Stimulated activated naive CD8-positive, alpha-beta T cell treated with anti-CD3 and anti-CD28 coated beads, Interleukin-15, amount 100 ng/mL, for 72 hours (primary cell): ENCODE data around the gene ACTR1A.

ENCODE experiments used
- ATAC-seq: fragments of 150-1000 bp; cut with Tn5 transposase; 2 replicates; pipeline ENCODE4 v1.10.0; 2021; ENCODE audit warnings: mild to moderate bottlenecking, moderate library complexity
- DNase-seq, 2 donors: peaks; one replicate each; pipeline ENCODE4 v3.0.0; 2021 to 2022
- H3K27ac Mint-ChIP-seq, 2 donors: one replicate each; pipeline ENCODE4 v1.8.0; 2022; ENCODE audit warnings: mild to moderate bottlenecking in 2 of 2, mixed read lengths in 2 of 2, moderate library complexity in 2 of 2
- H3K27me3 Mint-ChIP-seq: one replicate; pipeline ENCODE4 v1.8.0; 2022; ENCODE audit warnings: mixed read lengths
- H3K4me1 Mint-ChIP-seq: one replicate; pipeline ENCODE4 v1.8.0; 2022; ENCODE audit warnings: mild to moderate bottlenecking, mixed read lengths
- H3K4me3 Mint-ChIP-seq, 2 donors: one replicate each; pipeline ENCODE4 v1.8.0; 2022; ENCODE audit warnings: mild to moderate bottlenecking in 2 of 2, mixed read lengths in 2 of 2, moderate library complexity in 1 of 2
- H3K9me3 Mint-ChIP-seq, 2 donors: one replicate each; pipeline ENCODE4 v1.8.0; 2022; ENCODE audit warnings: mixed read lengths in 2 of 2

Gene ACTR1A

DNA sequence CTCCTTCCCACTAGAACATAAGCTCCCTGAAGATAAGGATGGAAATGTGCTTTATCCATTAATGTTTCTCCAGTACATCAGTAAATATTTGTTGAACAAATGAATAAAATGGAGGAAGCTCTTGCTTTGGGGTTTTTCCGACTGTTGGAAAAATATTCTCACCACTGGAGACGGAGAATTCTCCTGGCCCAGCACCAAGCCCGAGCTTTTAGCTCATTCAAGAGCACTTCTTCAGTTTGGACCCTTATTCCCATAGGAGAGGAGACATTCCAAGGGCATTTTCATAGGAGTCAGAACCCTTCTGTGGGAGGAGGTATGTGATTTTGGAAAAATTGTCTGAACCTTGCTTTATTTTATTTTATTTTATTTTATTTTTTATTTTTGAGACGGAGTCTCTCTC, 22.2 kb upstream of the ACTR1A start:
- Mint-ChIP-seq H3K9me3 (no peaks in the 10 kb centered on the region), H3K4me1 (peaks cover 31% of the 10 kb centered on the region), H3K4me3 (no peak overlapping the region), H3K27me3 (no peaks in the 10 kb centered on the region), H3K27ac (peak overlapping the region in 1 of 2 donors; percentile 79)
- DNase-seq (no peak), ATAC-seq (no peak)

DNA sequence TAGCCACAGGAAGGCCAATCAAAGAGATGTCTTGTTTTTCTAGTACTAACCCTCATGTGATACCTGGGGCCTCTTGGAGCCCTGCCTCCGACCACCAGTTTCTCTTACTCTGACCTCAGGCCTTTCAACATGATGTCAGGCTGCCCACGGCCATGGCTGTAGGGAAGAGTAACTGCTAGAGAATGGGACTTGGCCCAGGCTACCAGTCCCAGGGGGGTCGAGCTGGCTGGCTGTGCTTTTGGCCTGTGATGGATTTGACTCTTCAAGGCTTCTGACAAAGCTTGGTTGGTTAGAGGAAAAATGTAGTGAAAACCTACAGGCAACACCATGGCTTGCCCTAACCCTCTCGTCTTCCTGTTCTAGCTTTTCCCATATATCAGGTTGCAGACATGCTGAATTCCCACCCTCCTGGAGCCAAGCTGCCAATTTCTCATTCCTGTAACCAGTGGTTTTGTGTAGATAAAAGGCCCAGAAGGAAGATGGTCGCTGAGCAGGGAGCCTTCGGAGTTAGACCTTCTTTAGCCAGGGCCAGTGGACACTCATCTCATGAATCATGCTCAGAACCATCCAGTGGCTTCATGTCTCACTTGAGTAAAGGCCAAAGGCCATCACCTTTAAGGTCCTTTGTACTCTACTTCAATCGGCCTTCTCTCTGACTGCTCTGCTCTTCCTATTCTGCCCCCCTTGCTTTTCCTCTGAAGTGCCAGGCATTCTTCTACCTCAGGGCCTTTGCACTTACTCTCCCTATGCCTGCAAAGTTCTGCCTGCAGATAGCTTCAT, 20.9 kb upstream of the ACTR1A start:
- ATAC-seq = peak; percentile 74
- peak in 1 of 2 donors; percentile 27 for DNase-seq
- Mint-ChIP-seq H3K27ac (peak overlapping the region in 1 of 2 donors; percentile 9), H3K9me3 (no peaks in the 10 kb centered on the region), H3K4me1 (peaks cover 31% of the 10 kb centered on the region), H3K27me3 (no peaks in the 10 kb centered on the region), H3K4me3 (no peak overlapping the region)

DNA sequence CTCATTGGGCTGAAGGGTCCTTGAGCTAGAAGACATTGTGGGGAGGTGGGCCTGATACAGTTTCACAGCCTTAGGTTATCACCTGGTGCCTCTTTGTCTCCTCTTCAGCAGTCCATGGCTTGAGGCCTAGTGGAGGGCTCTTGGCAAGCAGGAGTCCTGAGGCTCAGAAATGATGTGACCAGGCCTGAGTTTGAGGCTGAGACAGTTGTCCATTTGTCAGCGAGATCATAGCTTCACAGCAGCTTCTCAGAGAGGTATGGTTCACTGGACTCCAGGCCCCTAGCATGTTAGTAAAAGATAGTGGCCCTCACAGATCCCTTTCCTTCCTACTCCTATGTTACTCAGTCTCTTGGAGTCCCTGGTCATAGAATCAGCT, 20.4 kb upstream of the ACTR1A start:
- Mint-ChIP-seq H3K4me3 (no peak overlapping the region), H3K27ac (peak overlapping the region in 1 of 2 donors; percentile 9), H3K4me1 (peaks cover 31% of the 10 kb centered on the region), H3K9me3 (no peaks in the 10 kb centered on the region), H3K27me3 (no peaks in the 10 kb centered on the region)
- ATAC-seq = no peak
- no peak for DNase-seq

DNA sequence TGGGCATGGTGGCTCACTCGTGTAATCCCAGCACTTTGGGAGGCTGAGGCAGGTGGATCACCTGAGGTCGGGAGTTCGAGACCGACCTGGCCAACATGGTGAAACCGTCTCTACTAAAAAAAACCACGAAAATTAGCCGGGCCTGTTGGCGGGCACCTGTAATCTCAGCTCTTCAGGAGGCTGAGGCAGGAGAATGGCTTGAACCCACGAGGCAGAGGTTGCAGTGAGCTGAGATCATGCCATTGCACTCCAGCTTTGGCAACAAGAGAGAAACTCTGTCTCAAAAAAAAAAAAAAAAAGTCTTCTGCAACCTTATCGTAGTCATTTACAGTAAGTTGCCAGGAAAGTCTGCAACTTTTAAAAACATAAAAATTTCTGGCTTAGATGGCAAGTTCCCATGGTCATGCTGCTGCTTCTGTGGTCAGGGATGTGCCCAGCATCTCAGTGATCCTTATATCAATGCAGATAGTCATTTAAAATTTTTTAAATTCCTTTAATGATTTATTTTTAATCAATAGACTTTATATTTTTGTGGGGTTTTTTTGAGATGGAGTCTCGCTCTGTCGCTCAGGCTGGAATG, 16.8 kb upstream of the ACTR1A start:
- no peaks in the 10 kb centered on the region for H3K9me3 Mint-ChIP-seq
- peaks cover 21% of the 10 kb centered on the region for H3K4me1 Mint-ChIP-seq
- DNase-seq (no peak), ATAC-seq (no peak)
- no peak overlapping the region for H3K4me3 Mint-ChIP-seq
- no peak overlapping the region for H3K27ac Mint-ChIP-seq
- no peaks in the 10 kb centered on the region for H3K27me3 Mint-ChIP-seq

DNA sequence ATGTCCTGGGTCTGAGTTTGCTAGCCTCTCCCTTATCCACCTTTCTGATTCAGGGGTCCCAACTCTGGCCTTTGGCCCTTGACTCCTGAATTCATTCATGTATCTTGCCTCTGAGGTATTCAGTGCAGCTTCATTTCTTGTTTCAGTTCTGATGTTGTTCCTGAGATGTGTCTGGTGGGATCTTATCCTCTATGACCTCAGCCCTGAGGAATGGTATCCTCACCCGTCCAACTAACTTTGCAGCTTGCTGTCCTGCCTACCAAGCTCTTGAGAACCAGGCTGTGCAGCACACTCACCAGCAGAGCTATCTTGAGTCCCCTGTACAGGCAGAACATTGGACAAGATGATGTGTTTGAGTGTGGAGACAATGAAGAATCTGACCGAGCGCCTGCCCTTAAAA, 15.0 kb upstream of the ACTR1A start:
- Mint-ChIP-seq H3K9me3 (no peaks in the 10 kb centered on the region), H3K4me1 (peaks cover 6% of the 10 kb centered on the region), H3K27me3 (no peaks in the 10 kb centered on the region), H3K27ac (no peak overlapping the region), H3K4me3 (no peak overlapping the region)
- no peak for ATAC-seq
- DNase-seq = no peak

DNA sequence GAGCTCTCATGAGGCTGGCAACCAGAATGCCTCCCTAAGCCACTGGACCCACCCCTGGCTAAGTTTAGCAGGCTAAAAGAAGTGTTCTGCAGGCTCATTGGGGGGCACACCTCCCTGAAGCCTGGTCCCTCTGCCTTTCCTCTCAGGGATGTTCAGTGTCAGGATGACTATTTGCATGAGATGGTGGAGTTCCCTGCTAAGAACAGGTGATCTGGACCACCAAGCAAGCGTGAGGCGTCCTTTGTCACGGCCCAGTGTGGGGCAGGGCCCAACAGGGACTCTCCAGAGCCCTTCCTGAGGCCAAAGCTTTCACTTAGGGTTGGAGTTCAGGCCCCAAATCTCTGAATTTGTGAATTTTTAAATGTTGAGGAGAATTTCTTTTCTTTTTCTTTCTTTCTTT, 13.2 kb upstream of the ACTR1A start:
- no peak overlapping the region for H3K4me3 Mint-ChIP-seq
- ATAC-seq (no peak), DNase-seq (no peak)
- no peaks in the 10 kb centered on the region for H3K9me3 Mint-ChIP-seq
- H3K4me1 Mint-ChIP-seq = peaks cover 12% of the 10 kb centered on the region
- H3K27me3 Mint-ChIP-seq = no peaks in the 10 kb centered on the region
- no peak overlapping the region for H3K27ac Mint-ChIP-seq

DNA sequence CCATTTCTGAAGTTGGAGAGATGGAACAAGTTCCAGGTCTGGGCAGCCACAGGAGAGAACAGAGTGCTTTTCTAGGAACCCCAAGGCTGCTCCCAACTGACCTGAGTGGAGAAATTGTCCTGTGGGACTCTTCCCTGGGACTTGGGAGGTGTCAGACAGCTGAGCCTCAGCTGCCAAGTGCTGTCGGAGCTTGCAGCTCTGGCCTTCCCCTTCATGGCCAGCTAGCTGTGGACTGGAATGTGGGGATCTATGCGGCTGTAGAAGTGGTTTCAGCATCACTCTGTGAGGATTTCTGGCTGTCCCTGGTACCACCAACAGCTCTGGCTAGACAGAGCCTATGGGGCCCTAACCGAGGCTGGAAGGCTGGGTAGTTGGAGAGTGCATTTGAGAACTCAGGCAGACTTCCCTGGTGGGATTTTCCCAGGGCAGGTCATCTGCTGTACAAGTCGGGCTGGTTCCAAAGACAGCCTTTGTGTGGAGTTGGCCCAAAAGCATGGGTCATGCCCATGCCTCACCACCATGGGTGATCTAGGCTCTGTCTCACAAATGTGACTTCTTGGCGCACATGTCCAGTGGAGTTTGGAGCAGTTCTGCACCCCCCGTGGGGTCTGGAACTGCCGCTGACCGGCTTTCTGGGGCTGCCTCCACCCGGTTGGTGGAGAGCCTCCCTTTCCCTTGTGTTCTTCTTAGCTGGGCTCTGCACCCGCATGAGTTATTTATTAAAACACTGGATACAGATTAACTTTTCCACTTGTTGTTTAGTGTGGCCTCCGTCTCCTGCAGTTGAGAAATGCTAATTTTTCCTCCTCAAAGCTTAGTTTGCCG, 12.2 kb upstream of the ACTR1A start:
- H3K27me3 Mint-ChIP-seq = no peaks in the 10 kb centered on the region
- peaks cover 12% of the 10 kb centered on the region for H3K4me1 Mint-ChIP-seq
- DNase-seq = no peak
- no peak overlapping the region for H3K27ac Mint-ChIP-seq
- H3K9me3 Mint-ChIP-seq = no peaks in the 10 kb centered on the region
- ATAC-seq = no peak
- H3K4me3 Mint-ChIP-seq = no peak overlapping the region

DNA sequence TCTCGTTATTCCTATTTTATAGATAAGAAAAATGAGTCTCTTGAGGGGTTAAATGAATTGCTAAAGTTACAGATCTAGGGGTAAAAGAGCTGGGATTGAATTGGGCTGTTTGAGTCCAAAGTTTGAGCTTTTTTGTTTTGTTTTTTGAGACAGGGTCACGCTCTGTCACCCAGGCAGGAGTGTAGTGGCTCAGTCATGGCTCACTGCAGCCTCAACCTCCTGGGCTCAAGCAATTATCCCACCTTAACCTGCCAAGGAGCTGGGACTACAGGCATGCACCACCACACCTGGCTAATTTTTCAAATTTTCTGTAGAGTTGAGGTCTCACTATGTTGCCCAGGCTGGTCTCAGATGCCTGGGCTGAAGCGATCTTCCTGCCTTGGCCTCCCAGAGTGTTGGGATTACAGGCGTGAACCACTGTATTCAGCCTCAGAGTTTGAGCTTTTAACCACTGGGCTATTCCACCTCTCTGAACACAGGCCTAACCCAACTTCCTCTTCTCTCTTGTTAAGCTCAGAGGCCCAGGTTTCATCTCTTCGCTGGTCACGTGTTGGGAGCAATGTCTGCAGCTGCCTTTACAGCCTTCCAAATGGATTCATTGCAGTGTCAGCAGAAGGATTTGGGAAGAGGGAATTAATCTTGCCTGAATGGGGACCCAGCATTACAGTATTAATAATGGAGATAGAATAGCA, 9.2 kb upstream of the ACTR1A start:
- no peaks in the 10 kb centered on the region for H3K27me3 Mint-ChIP-seq
- no peak overlapping the region for H3K4me3 Mint-ChIP-seq
- H3K27ac Mint-ChIP-seq = peak overlapping the region; percentile 16 to 65
- DNase-seq (no peak), ATAC-seq (no peak)
- H3K4me1 Mint-ChIP-seq = peaks cover 23% of the 10 kb centered on the region
- no peaks in the 10 kb centered on the region for H3K9me3 Mint-ChIP-seq

DNA sequence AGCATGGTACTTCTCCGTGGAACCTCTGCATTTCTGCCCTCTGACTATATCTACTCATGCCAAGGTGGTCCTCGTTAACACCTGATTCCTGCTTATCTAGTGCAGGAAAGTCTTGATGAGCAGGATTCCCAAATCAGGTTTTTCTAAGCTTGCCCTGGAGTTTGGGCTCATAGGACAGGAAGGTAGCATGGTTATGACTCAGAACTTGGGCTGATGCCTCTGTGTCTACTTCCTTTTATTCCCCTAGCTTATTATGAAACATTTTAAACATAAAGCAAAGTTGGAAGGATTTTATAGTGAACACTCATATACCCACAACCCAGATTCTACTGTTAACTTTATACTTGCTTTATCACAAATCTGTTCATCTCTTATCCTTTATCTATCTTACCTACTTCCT, 6.9 kb upstream of the ACTR1A start:
- Mint-ChIP-seq H3K9me3 (no peaks in the 10 kb centered on the region), H3K27ac (no peak overlapping the region), H3K4me1 (peaks cover 37% of the 10 kb centered on the region), H3K27me3 (no peaks in the 10 kb centered on the region), H3K4me3 (no peak overlapping the region)
- DNase-seq = no peak
- ATAC-seq = no peak

DNA sequence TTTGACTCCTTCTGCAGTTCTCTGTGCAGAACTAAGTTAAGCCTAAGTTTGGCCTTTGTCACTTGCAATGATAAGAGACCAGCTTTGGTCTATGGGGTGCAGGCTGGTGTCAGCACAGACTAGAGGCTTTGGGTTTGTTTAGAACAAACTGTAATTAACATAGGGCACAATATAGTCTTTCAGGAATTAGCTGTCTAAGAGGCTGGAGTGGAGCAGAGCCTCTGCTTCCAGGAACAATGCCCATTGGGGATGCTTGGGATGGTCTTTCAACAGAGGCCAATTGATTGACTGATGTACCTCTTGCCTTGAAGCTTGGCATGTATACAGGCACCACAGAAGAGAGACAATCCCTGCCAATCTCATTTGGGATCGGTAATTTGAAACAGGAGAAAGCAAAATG, 6.0 kb upstream of the ACTR1A start:
- Mint-ChIP-seq H3K27me3 (no peaks in the 10 kb centered on the region), H3K4me1 (peaks cover 42% of the 10 kb centered on the region), H3K4me3 (no peak overlapping the region), H3K27ac (no peak overlapping the region), H3K9me3 (no peaks in the 10 kb centered on the region)
- DNase-seq (no peak), ATAC-seq (no peak)

DNA sequence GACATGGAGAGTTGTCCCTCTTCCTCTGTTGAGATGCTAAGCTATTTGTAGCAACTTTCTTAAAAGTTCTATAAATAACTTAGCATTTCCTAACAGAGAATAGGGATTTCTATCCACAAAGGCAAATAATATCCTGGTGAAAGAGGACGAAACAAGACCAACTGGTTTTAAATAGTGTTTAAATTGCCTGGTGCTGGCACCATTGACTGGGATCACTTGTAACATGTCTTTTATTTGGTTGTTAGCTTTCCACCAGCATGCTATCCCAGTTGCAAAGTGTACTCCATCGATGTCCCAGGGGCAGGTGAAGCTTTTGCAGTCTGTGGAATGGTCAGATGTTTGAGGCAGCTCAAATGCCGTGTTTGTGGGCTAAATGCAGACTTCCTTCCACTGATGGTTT, 5.0 kb upstream of the ACTR1A start:
- Mint-ChIP-seq H3K4me3 (no peak overlapping the region), H3K27me3 (no peaks in the 10 kb centered on the region), H3K27ac (no peak overlapping the region), H3K9me3 (no peaks in the 10 kb centered on the region), H3K4me1 (peaks cover 42% of the 10 kb centered on the region)
- no peak for DNase-seq
- ATAC-seq = no peak

DNA sequence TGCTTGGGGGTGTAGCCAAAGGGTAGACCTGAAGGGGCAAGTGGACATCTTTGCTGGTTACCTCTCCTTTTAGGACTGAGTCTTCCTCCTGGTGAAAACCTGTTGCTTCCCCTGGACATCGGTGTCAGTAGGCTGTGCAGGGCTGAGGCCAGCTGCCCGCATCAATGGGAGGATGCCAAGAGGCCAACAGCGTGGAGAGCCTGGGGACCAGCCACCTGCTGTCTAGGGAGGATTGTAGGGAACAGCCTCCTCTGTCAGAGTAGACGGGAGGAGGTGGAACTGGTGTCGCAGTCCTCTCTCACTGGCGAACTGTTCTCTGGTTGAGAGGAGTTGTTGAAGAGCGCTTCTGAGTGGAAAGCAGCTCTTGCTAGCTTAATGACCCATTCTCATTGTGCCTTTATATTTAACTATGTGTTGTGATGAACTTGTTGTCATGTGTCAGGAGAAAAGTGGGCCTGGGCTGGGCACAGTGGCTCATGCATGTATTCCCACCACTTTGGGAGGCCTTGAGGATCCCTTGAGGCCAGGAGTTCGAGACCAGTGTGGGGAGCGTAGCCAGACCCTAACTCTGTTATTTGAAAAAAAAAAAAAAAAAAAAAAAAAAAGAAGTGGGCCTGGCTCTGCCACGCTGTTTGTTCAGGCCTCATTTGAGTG, 3.1 kb upstream of the ACTR1A start:
- Mint-ChIP-seq H3K4me1 (peaks cover 29% of the 10 kb centered on the region), H3K27ac (no peak overlapping the region), H3K9me3 (no peaks in the 10 kb centered on the region), H3K4me3 (peak overlapping the region in 1 of 2 donors; percentile 53), H3K27me3 (no peaks in the 10 kb centered on the region)
- no peak for DNase-seq
- no peak for ATAC-seq

DNA sequence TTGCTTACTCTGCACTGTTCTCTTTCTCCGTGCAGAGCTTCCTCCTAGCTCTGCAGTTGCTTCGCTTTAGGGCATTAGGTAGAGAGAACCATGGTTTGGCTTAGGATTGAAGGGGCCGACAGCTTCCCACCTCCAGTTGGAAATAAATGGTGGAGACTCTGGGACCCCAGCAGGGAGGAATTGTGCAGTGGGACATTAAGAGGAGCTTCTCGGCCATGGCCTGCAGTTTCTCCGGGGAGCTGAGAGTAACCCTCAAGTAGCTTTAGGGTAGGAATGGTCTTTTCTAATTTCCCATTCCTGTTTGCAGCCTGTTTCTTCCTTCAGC, 2.4 kb upstream of the ACTR1A start:
- Mint-ChIP-seq H3K4me1 (peaks cover 31% of the 10 kb centered on the region), H3K4me3 (no peak overlapping the region), H3K9me3 (no peaks in the 10 kb centered on the region), H3K27ac (no peak overlapping the region), H3K27me3 (no peaks in the 10 kb centered on the region)
- no peak for ATAC-seq
- DNase-seq = no peak

DNA sequence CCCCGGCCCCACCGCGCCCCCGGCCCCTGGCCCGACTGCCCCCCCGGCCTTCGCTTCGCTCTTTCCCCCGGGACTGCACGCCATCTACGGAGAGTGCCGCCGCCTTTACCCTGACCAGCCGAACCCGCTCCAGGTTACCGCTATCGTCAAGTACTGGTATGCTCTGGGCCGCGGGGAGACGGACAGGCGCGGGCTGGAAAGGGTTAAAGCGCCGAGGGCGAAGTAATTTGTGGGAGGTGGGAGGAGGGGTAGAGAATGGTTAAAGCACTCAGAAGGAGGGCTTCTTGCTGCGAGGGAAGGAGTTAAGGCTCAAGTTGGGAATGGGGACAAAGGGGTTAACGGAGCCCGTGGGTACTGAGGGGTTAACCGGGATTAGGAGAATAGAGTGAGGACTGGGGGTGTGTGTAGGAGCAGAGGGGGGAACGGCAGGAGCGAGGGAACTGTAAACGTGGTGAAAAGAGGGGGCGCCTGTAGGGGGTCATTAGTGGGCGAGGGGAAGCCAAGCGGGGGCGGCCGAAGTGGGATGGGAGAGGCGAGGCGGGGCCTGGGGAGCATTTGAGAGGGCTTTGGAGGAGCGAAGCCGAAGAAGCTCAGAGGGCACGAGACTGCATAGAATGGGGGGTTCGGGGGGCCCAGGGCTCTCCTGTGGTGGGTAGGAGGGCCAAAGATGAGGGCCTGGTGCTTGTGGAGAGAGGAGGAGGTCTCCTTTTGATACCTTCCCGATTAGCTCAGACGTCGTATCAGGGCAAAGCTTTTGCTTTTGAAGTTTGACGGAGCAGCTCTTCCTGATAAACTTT, 1.9 kb upstream of the ACTR1A start:
- peaks cover 37% of the 10 kb centered on the region for H3K4me1 Mint-ChIP-seq
- no peaks in the 10 kb centered on the region for H3K9me3 Mint-ChIP-seq
- no peak overlapping the region for H3K4me3 Mint-ChIP-seq
- H3K27ac Mint-ChIP-seq = peak overlapping the region; percentile 89 to 93
- H3K27me3 Mint-ChIP-seq = no peaks in the 10 kb centered on the region
- DNase-seq (peak in 1 of 2 donors; percentile 17), ATAC-seq (peak; percentile 1)
